Measurements from ENCODE around the gene PLCG2.

DNA sequence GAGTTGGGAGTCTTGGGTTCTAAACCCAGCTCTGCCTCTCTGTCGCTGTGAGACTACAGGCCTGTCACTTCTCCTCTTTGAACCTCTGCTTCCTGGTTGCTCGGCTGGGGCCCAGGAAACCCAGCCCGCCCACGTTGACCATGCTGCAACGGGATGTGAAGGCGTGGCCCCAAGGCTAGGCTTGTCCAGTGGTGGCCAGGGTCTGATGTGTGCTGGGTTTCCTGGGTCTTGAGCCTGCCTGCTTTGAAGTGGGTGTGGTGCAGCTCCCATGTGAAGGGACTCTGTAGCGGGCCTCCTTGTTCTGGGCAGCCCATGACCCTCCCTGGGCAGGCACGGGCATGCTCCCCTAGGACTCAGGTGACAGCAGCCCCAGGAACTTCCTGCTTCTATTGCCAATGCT, 149.9 kb downstream of the PLCG2 start:
- TF ChIP-seq CTCF (conservative IDR thresholded peaks at IDR 0.05; ENCODE audit: low read depth, low read length), result no peak
- TF ChIP-seq EZH2 (IDR thresholded peaks at IDR 0.05; ENCODE audit: low read length, unreplicated experiment), result no peak
